ENCODE results near the gene EFNA5. TPM values are rescaled to one million over a fixed set of nuclear protein-coding genes. Genes with fewer than 3 reads are reported as not detected.

The EFNA5 gene
- total RNA-seq, 6 experiments from 2014 or later, result 0.26 TPM; not detected in 5

DNA sequence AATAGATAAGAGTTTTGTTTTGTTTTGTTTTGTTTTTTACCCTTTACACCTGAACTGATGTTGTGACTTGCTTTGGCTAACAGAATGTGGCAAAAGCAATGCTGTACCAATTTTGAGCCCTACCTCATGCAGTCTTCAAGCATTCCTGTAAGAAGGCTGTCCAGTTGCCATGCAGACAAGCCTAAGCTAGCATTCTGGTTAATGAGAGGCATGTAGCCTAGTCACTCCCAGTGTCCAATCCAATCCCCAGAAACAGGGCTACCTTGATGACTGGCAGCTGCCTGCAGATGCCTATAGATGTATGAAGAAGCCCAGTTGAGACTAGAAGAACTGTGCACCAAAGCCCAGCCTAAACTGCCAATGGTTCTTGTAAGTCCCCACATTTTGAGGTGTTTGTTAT is 9.4 kb upstream of the EFNA5 start:
- Mint-ChIP-seq H3K9me3 (no peaks in the 10 kb centered on the region), H3K27me3 (ENCODE audit: insufficient read depth) (no peaks in the 10 kb centered on the region; the same call in 1 of the 2 replicates), H3K4me3 (no peak overlapping the region), H3K36me3 (ENCODE audit: low read depth) (no peaks in the 10 kb centered on the region), H3K4me1 (ENCODE audit: low read depth) (no peaks in the 10 kb centered on the region), H3K27ac (no peak overlapping the region)
- no peak for DNase-seq
- TF ChIP-seq, protein P1, sequence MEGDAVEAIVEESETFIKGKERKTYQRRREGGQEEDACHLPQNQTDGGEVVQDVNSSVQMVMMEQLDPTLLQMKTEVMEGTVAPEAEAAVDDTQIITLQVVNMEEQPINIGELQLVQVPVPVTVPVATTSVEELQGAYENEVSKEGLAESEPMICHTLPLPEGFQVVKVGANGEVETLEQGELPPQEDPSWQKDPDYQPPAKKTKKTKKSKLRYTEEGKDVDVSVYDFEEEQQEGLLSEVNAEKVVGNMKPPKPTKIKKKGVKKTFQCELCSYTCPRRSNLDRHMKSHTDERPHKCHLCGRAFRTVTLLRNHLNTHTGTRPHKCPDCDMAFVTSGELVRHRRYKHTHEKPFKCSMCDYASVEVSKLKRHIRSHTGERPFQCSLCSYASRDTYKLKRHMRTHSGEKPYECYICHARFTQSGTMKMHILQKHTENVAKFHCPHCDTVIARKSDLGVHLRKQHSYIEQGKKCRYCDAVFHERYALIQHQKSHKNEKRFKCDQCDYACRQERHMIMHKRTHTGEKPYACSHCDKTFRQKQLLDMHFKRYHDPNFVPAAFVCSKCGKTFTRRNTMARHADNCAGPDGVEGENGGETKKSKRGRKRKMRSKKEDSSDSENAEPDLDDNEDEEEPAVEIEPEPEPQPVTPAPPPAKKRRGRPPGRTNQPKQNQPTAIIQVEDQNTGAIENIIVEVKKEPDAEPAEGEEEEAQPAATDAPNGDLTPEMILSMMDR (IDR thresholded peaks at IDR 0.05), result no peak

DNA sequence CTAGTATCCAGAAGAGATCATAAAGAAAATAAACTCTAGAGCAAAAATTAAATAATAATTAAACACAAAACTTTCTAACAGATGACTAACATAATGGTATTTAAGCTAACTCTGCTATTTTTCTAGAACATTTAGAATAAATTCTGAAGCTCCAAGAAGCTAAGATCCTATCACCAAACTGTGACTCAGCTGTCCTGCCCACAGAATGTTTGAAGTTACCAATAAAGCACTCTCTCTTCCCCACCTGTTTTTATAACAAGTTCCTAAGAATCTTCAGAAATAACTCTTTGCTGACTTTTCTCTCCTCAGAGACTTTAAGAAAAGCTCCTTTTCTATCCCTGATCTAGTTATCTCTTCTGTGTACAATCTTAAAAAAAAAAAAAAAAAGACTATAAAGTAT is 6.0 kb upstream of the EFNA5 start:
- no peak for DNase-seq
- H3K9me3 Mint-ChIP-seq, result no peaks in the 10 kb centered on the region
- H3K36me3 Mint-ChIP-seq (ENCODE audit: low read depth), result no peaks in the 10 kb centered on the region
- H3K4me3 Mint-ChIP-seq, result no peak overlapping the region
- H3K27ac Mint-ChIP-seq, result no peak overlapping the region
- H3K27me3 Mint-ChIP-seq (ENCODE audit: insufficient read depth), result peaks cover 5% of the 10 kb centered on the region
- TF ChIP-seq, protein P1 (IDR thresholded peaks at IDR 0.05), result no peak
- peaks cover 18% of the 10 kb centered on the region for H3K4me1 Mint-ChIP-seq (ENCODE audit: low read depth)

DNA sequence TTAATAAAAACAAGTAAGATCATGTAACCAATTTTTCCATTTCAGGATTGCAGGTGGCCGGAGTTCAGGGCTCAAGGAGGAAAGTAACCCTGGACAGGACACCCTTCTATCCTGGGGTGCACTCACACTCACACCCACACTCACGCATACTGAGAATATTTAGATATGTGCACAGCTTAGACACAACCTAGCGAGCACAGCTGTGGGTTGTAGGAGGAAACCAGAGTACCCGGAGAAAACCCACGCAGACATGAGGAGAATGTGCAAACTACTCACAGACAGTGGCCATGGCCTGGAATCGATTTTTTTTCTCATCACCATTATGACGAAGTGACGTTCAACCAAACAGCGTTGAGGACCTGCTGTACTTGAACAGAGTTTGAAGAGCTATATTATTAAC is 4.5 kb upstream of the EFNA5 start:
- Mint-ChIP-seq H3K4me3 (no peak overlapping the region), H3K36me3 (ENCODE audit: low read depth) (no peaks in the 10 kb centered on the region), H3K4me1 (ENCODE audit: low read depth) (peaks cover 26% of the 10 kb centered on the region), H3K9me3 (no peaks in the 10 kb centered on the region), H3K27ac (no peak overlapping the region), H3K27me3 (ENCODE audit: insufficient read depth) (peaks cover 12% of the 10 kb centered on the region)
- DNase-seq, result no peak
- TF ChIP-seq, protein P1 (IDR thresholded peaks at IDR 0.05), result no peak

DNA sequence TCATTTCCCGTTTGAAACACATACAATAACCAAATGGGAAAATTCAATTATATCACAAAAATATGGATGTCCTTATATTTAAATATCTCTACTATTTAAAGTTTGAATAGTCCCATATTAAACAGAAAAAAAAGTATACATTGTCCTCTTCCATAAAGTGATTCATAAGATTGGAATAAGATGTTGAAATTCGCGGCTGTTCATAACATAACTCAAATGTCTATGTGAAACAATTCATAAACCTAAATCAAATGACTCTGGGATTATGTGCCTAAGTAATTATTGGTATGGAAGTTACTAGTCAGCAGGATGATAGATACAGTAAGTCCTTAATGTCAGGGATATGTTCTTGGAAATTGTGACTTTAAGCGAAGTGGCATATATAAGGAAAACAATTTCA is 3.9 kb upstream of the EFNA5 start:
- H3K36me3 Mint-ChIP-seq (ENCODE audit: low read depth), result no peaks in the 10 kb centered on the region
- H3K9me3 Mint-ChIP-seq, result no peaks in the 10 kb centered on the region
- H3K27me3 Mint-ChIP-seq (ENCODE audit: insufficient read depth), result peaks cover 13% of the 10 kb centered on the region
- no peak overlapping the region for H3K4me3 Mint-ChIP-seq
- no peak overlapping the region for H3K27ac Mint-ChIP-seq
- TF ChIP-seq, protein P1 (IDR thresholded peaks at IDR 0.05), result no peak
- H3K4me1 Mint-ChIP-seq (ENCODE audit: low read depth), result peaks cover 26% of the 10 kb centered on the region
- DNase-seq, result no peak

DNA sequence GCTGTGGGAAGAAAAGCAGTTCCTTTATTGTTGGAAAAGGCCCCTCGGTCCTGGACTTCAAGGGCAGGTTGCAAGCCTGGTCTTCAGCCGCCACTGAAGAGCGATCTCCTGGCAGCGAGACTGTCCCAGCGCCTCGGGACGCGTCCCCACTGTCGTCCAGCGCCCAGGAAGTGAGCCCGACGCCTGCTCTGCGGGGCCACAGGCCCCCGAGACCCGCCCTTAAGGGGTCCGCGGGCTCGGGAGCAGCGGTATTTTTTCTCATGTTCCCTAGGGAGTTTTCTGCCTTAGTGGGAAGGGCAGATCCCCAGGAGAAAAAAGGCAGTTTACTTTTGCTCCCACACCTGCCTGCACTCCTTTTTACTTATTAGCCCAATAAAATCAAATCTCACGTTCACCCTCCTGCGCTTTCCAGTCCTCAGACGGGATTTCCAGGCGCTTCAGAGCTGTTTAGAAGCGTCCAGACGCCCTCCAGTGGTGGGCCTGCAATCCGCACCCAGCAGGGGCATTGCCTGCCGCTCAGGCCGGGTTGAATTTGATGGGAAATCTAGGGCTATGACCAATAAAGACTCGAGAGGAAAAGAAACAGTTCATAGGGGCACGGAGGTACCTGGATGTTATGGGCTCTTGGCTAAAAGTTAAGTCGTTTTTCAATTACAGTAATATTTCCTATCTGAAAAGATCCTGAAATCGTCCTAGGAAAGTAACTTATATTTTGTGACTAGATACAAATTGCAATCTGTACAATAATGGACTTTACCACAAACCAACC is 2.8 kb upstream of the EFNA5 start:
- Mint-ChIP-seq H3K36me3 (ENCODE audit: low read depth) (no peaks in the 10 kb centered on the region), H3K4me3 (peak overlapping the region; percentile 87), H3K27ac (no peak overlapping the region), H3K27me3 (ENCODE audit: insufficient read depth) (peaks cover 19% of the 10 kb centered on the region), H3K9me3 (no peaks in the 10 kb centered on the region), H3K4me1 (ENCODE audit: low read depth) (peaks cover 26% of the 10 kb centered on the region)
- peak; percentile 75 for DNase-seq
- TF ChIP-seq, protein P1 (IDR thresholded peaks at IDR 0.05), result peak; percentile 94
